Spleen (tissue), 11 donors: ENCODE data around the gene OR1I1. TPM values are rescaled to one million over a fixed set of nuclear protein-coding genes. Genes with fewer than 3 reads are reported as not detected.

ENCODE experiments used
- DNase-seq: peaks from one replicate; pipeline ENCODE4 v3.0.0-alpha.2; 2020
- H3K27ac ChIP-seq, 8 donors: fragments of 200-600 bp; sonication (generic) in 7 of 8; 1 replicate in 4 of 8; 2 replicates in 4 of 8; pipeline versions ENCODE4 v1.5.0 to v1.8.0; 2016 to 2021; ENCODE audit warnings: inconsistent platforms in 4 of 8, mild to moderate bottlenecking in 4 of 8, moderate library complexity in 1 of 8
- H3K27me3 ChIP-seq, 7 donors: fragments of 200-600 bp; sonication (generic) in 6 of 7; replicated peaks in 1 of 7; 1 replicate in 4 of 7; 2 replicates in 3 of 7; pipeline versions ENCODE4 v1.5.0 to v1.8.0; 2016 to 2021; ENCODE audit warnings: inconsistent platforms in 3 of 7, mild to moderate bottlenecking in 1 of 7
- H3K36me3 ChIP-seq, 6 donors: fragments of 200-600 bp; sonication (generic) in 5 of 6; 1 replicate in 4 of 6; 2 replicates in 2 of 6; pipeline versions ENCODE4 v1.5.0 to v1.8.0; 2016 to 2021; ENCODE audit warnings: inconsistent platforms in 2 of 6
- H3K4me1 ChIP-seq, 6 donors: fragments of 200-600 bp; sonication (generic) in 5 of 6; 1 replicate in 3 of 6; 2 replicates in 3 of 6; pipeline versions ENCODE4 v1.5.0 to v1.8.0; 2016 to 2021; ENCODE audit warnings: inconsistent platforms in 3 of 6
- H3K4me3 ChIP-seq, 8 donors: fragments of 200-600 bp; sonication (generic) in 7 of 8; 1 replicate in 4 of 8; 2 replicates in 4 of 8; pipeline versions ENCODE4 v1.5.0 to v1.8.0; 2016 to 2021; ENCODE audit warnings: inconsistent platforms in 4 of 8, mild to moderate bottlenecking in 4 of 8, moderate library complexity in 2 of 8
- H3K9me3 ChIP-seq, 8 donors: fragments of 200-600 bp; sonication (generic) in 7 of 8; 1 replicate in 4 of 8; 2 replicates in 4 of 8; pipeline versions ENCODE4 v1.5.0 to v1.8.0; 2016 to 2021; ENCODE audit warnings: inconsistent platforms in 4 of 8
- POLR2A ChIP-seq, 3 donors: fragments of 450-650 bp; IDR thresholded peaks; one replicate each; pipeline ENCODE4 v1.5.1; 2017; ENCODE audit warnings: antibody characterized with exemption in 3 of 3, mild to moderate bottlenecking in 1 of 3
- POLR2AphosphoS5 ChIP-seq, 3 donors: sonication (generic); formaldehyde crosslinking; IDR thresholded peaks; one replicate each; pipeline ENCODE4 v1.5.1; 2017; ENCODE audit warnings: antibody characterized with exemption in 3 of 3
- WGBS, 5 donors: extraction: QIAGEN DNeasy Blood & Tissue Kit in 3 of 5; methylation state at CpG; one replicate each; pipeline versions ENCODE4 v1.1.5 to v1.1.7; 2013 to 2018; 5-methylcytosine and 5-hydroxymethylcytosine counted together
- intact Hi-C: fragments of 100-400 bp; cut with DNase I; formaldehyde crosslinking; loops from one replicate; pipeline ENCODE4 v1.15.0; 2023; ENCODE audit warnings: low total_unique reads
- polyA plus RNA-seq, 3 donors: library from polyadenylated mRNA; stranded (reverse); fragments of 200-250 nt; gene quantifications; one replicate each; pipeline ENCODE4 v1.2.1, GENCODE V29; 2013
- total RNA-seq, 7 donors: library from RNA; depleted of rRNA in 3 of 7; stranded (reverse); fragments of >200 nt in 3 of 7; fragmentation: NEBNext Ultra II Directional in 4 of 7; extraction: Animal tissue kit (Norgen Biotek cat#: 25700) in 4 of 7; gene quantifications; one replicate each; pipeline versions ENCODE4 v1.1.0 to v1.2.1, GENCODE V29; 2016 to 2021
- TF ChIP-seq, protein P1 (sequence below), 11 experiments: fragments of 200-600 bp in 7 of 11; fragments of 450-650 bp in 4 of 11; sonication (generic) in 4 of 11; IDR thresholded peaks in 8 of 11; conservative IDR thresholded peaks in 3 of 11; 1 replicate in 7 of 11; 2 replicates in 4 of 11; pipeline versions ENCODE4 v1.4.0 to v1.8.0; 2016 to 2021; ENCODE audit warnings: antibody characterized with exemption in 11 of 11, inconsistent platforms in 4 of 11, mild to moderate bottlenecking in 1 of 11
- donor health status: healthy with polysubstance abuse.
- donor health status: DM: no; HTN: no; CAD: no; lungs with moderate emphysema.
- donor health status: DM: no; HTN: no; CAD: no.
- donor health status: Bipolar disorder and iron deficiency.
- donor health status: healthy.
- donor health status: DM: no; HTN: no; CAD: no.
- donor health status: DM: yes; HTN: yes; CAD: no.

Gene OR1I1
- total and polyA plus RNA-seq, 10 donors: 0.06 TPM; not detected in 9

DNA sequence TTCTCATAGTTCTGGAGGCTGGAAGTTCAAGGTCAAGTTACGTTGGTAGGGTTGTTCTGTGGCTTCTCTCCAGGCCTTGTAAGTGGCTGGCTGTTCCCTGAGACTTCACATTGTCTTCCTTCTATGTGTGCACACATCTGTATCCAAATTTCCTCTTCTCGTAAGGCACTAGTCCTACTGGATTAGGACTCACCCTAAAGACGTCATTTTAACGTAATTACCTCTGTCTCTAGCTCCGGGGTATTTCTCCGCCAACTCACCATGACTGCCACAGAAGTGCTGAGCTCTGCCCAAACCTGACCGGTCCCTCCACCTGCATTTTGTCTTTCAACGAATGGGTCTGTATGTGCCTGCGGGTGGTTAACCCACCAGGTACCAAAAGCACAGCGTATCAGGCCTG is 16.4 kb downstream of the OR1I1 start:
- WGBS, 5 donors: 78 to 93% (median 90%) methylated on average over 10 of the region's 10 CpGs
- no peak overlapping the region for H3K4me3 ChIP-seq
- intact Hi-C loops: no loop called here
- peaks cover 0 to 20% (median 11%) of the 10 kb centered on the region in 8 donors for H3K9me3 ChIP-seq
- H3K27me3 ChIP-seq: peaks cover 0 to 79% (median 5%) of the 10 kb centered on the region in 7 donors
- no peak for DNase-seq
- TF ChIP-seq POLR2AphosphoS5 (IDR thresholded peaks at IDR 0.05) (no peak), POLR2A (IDR thresholded peaks at IDR 0.05) (no peak)
- TF ChIP-seq, protein P1, sequence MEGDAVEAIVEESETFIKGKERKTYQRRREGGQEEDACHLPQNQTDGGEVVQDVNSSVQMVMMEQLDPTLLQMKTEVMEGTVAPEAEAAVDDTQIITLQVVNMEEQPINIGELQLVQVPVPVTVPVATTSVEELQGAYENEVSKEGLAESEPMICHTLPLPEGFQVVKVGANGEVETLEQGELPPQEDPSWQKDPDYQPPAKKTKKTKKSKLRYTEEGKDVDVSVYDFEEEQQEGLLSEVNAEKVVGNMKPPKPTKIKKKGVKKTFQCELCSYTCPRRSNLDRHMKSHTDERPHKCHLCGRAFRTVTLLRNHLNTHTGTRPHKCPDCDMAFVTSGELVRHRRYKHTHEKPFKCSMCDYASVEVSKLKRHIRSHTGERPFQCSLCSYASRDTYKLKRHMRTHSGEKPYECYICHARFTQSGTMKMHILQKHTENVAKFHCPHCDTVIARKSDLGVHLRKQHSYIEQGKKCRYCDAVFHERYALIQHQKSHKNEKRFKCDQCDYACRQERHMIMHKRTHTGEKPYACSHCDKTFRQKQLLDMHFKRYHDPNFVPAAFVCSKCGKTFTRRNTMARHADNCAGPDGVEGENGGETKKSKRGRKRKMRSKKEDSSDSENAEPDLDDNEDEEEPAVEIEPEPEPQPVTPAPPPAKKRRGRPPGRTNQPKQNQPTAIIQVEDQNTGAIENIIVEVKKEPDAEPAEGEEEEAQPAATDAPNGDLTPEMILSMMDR (IDR thresholded peaks at IDR 0.05 in 8 of 11, conservative IDR thresholded peaks at IDR 0.05 in 3 of 11): no peak
- no peak overlapping the region for H3K27ac ChIP-seq
- H3K4me1 ChIP-seq: peaks cover 0 to 10% (median 0%) of the 10 kb centered on the region in 6 donors
- no peaks in the 10 kb centered on the region for H3K36me3 ChIP-seq

DNA sequence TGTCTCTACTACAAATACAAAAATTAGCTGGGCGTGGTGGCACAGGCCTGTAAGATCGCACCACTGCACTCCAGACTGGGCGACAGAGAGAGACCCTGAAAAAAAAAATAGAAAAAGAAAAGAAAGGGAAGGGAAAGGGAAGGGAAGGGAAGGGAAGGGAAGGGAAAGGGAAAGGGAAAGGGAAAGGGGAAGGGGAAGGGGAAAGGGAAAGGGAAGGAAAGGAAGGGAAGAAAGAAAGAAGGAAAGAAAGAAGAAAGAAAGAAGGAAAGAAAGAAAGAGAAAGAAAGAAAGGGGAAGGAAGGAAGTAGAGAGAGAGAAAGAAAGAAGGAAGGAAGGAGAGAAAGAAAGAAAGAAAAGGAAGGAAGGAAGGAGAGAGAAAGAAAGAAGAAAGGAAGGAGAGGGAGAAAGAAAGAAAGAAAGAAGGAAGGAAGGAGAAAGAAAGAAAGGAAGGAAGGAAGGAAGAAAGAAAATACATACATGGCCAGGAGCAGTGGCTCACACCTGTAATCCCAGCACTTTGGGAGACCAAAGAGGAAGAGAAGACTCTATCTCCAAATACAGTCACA is 17.1 kb downstream of the OR1I1 start:
- Histone ChIP-seq H3K4me3 (no peak overlapping the region), H3K9me3 (peaks cover 0 to 26% (median 17%) of the 10 kb centered on the region in 8 donors), H3K4me1 (peaks cover 0 to 10% (median 0%) of the 10 kb centered on the region in 6 donors), H3K36me3 (no peaks in the 10 kb centered on the region), H3K27me3 (peaks cover 0 to 79% (median 5%) of the 10 kb centered on the region in 7 donors), H3K27ac (no peak overlapping the region)
- WGBS, 5 donors: 85 to 96% (median 94%) methylated on average over 3 of the region's 3 CpGs
- DNase-seq: no peak
- TF ChIP-seq POLR2A (IDR thresholded peaks at IDR 0.05) (no peak), POLR2AphosphoS5 (IDR thresholded peaks at IDR 0.05) (no peak)
- TF ChIP-seq, protein P1 (IDR thresholded peaks at IDR 0.05 in 8 of 11, conservative IDR thresholded peaks at IDR 0.05 in 3 of 11): no peak
- intact Hi-C loops: no loop called here

DNA sequence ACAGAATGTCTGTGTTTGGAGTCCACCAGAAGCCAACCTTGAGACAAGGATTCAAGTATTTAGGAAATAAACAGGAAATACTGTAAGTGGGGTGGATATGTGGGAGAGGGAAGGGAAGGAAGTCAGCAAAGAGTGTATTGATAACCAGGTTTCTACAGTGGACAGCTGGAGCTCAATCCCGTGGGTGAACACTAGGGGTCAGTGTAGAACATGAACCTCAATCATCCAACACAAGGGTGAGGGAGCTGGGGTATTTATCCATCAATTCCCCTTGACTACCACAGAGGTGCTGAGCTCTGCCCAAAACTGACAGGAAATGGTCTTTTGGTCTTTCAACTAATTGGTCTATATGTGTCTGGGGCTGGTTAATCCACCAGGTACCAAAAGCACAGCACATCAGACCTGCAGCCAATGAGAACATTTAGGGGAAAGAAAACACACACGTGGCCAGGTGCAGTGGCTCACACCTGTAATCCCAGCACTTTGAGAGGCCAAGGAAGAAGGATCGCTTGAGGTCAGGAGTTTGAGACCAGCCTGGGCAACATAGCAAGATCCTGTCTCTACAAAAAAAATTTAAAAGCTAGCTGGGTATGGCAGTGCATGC is 19.6 kb downstream of the OR1I1 start:
- WGBS, 5 donors: 53 to 65% (median 61%) methylated on average over 3 of the region's 3 CpGs
- TF ChIP-seq POLR2A (IDR thresholded peaks at IDR 0.05): no peak
- TF ChIP-seq, protein P1 (IDR thresholded peaks at IDR 0.05 in 8 of 11, conservative IDR thresholded peaks at IDR 0.05 in 3 of 11): peak; percentile 31 to 80 (median 69)
- TF ChIP-seq POLR2AphosphoS5 (IDR thresholded peaks at IDR 0.05): peak in 1 of 3 donors; percentile 63
- H3K27ac ChIP-seq: no peak overlapping the region
- H3K27me3 ChIP-seq: peaks cover 0 to 73% (median 9%) of the 10 kb centered on the region in 7 donors
- DNase-seq: no peak
- H3K4me3 ChIP-seq: no peak overlapping the region
- H3K36me3 ChIP-seq: no peaks in the 10 kb centered on the region
- intact Hi-C loops: no loop called here
- H3K9me3 ChIP-seq: peaks cover 0 to 37% (median 28%) of the 10 kb centered on the region in 8 donors
- peaks cover 0 to 13% (median 0%) of the 10 kb centered on the region in 6 donors for H3K4me1 ChIP-seq

DNA sequence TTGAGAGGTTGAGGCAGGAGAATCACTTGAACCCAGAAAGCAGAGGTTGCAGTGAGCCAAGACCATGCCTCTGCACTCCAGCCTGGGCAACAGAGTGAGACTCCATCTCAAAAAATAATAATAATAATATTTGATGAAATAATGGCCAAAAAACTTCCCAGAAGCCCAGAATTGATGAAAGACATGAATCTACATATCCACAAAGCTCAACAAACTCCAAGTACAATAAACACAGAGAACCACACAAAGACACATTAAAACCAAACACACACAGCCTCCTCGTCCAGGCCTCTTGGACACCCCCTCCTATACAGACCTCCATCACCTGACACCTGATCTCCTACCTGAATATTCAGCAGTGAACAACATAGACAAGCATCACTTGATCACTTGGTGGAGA is 22.0 kb downstream of the OR1I1 start:
- no peak for TF ChIP-seq POLR2A (IDR thresholded peaks at IDR 0.05)
- TF ChIP-seq, protein P1 (IDR thresholded peaks at IDR 0.05 in 8 of 11, conservative IDR thresholded peaks at IDR 0.05 in 3 of 11): no peak
- TF ChIP-seq POLR2AphosphoS5 (IDR thresholded peaks at IDR 0.05): no peak
- Histone ChIP-seq H3K4me1 (peaks cover 0 to 36% (median 11%) of the 10 kb centered on the region in 6 donors), H3K27me3 (peaks cover 0 to 77% (median 23%) of the 10 kb centered on the region in 7 donors), H3K36me3 (peaks cover 0 to 2% (median 0%) of the 10 kb centered on the region in 6 donors), H3K27ac (no peak overlapping the region), H3K4me3 (no peak overlapping the region), H3K9me3 (peaks cover 0 to 37% (median 28%) of the 10 kb centered on the region in 8 donors)
- 62 to 88% (median 83%) methylated on average over 1 of the region's 1 CpG for WGBS, 5 donors
- no peak for DNase-seq
- intact Hi-C loops: no loop called here
